A204.1 (cell line): ENCODE data around the gene MBOAT1.
"Not testable (repeated sequence)": the region's sequence is repeated elsewhere in the genome, so short reads cannot be mapped to it uniquely, and the experiment has no call there.

Experiments
- FAIRE-seq: peaks from 2 replicates; lab custom pipeline; 2012; peaks lifted over from hg19 to GRCh38; lab: Jason Lieb, UNC

The MBOAT1 gene

GRCh38 chr6:20202699-20203302 lies 9.5 kb downstream of the MBOAT1 start:
- FAIRE-seq = no peak

GRCh38 chr6:20202324-20202658 lies 10.0 kb downstream of the MBOAT1 start:
- no peak for FAIRE-seq

GRCh38 chr6:20200761-20201630 lies 11.3 kb downstream of the MBOAT1 start:
- no peak for FAIRE-seq

GRCh38 chr6:20198775-20199174 lies 13.5 kb downstream of the MBOAT1 start:
- FAIRE-seq = no peak

- FAIRE-seq = no peak
Measured at GRCh38 chr6:20198156-20198774, 14.0 kb downstream of the MBOAT1 start.

- no peak for FAIRE-seq
Measured at GRCh38 chr6:20197251-20197650, 15.0 kb downstream of the MBOAT1 start.

- no peak for FAIRE-seq
Measured at GRCh38 chr6:20192625-20193024, 19.6 kb downstream of the MBOAT1 start.

- FAIRE-seq = no peak
Measured at GRCh38 chr6:20191992-20192391, 20.3 kb downstream of the MBOAT1 start.

- FAIRE-seq = no peak
Measured at GRCh38 chr6:20188630-20189075, 23.6 kb downstream of the MBOAT1 start.

GRCh38 chr6:20186981-20187380 lies 25.3 kb downstream of the MBOAT1 start:
- no peak for FAIRE-seq

GRCh38 chr6:20183706-20184105 lies 28.6 kb downstream of the MBOAT1 start:
- FAIRE-seq = no peak

- FAIRE-seq = no peak
Measured at GRCh38 chr6:20182926-20183521, 29.2 kb downstream of the MBOAT1 start.

GRCh38 chr6:20182069-20182468 lies 30.2 kb downstream of the MBOAT1 start:
- FAIRE-seq = no peak

- FAIRE-seq = no peak
Measured at GRCh38 chr6:20180935-20181334, 31.3 kb downstream of the MBOAT1 start.

- FAIRE-seq = not testable (repeated sequence)
Measured at GRCh38 chr6:20179287-20180045, 32.8 kb downstream of the MBOAT1 start.

GRCh38 chr6:20178327-20178726 lies 33.9 kb downstream of the MBOAT1 start:
- FAIRE-seq = no peak

- FAIRE-seq = no peak
Measured at GRCh38 chr6:20175810-20176410, 36.4 kb downstream of the MBOAT1 start.

- no peak for FAIRE-seq
Measured at GRCh38 chr6:20173833-20174792, 38.2 kb downstream of the MBOAT1 start.

- FAIRE-seq = no peak
Measured at GRCh38 chr6:20172842-20173456, 39.3 kb downstream of the MBOAT1 start.
